ENCODE data around the gene KNTC1.

GRCh38 chr12:122516544-122517361, 10.3 kb upstream of the KNTC1 start:
- TF ChIP-seq POLR2A (IDR thresholded peaks at IDR 0.05) (no peak), CTCF (IDR thresholded peaks at IDR 0.05) (no peak)
